K562 (cell line): ENCODE measurements around the gene PRKCB. TPM values are rescaled to one million over a fixed set of nuclear protein-coding genes. Genes with fewer than 3 reads are reported as not detected.

ENCODE experiments used
- CHD2 ChIP-seq: IDR thresholded peaks from 2 replicates; pipeline ENCODE4 v1.6.1; 2011; ENCODE audit warnings: low read depth, low read length
- CREM ChIP-seq: IDR thresholded peaks from 2 replicates; pipeline ENCODE4 v1.6.1; 2014; ENCODE audit warnings: antibody characterized with exemption, low read depth
- ETV6 ChIP-seq, 3 experiments: fragments of 150-350 bp in 1 of 3; sonication (generic) in 1 of 3; formaldehyde crosslinking in 1 of 3; IDR thresholded peaks; 2 replicates each; pipeline versions ENCODE4 v1.6.1 to v1.8.0; 2014 to 2022; ENCODE audit warnings: borderline replicate concordance in 2 of 3, low read depth in 2 of 3, antibody characterized with exemption in 1 of 3, low read length in 1 of 3, mild to moderate bottlenecking in 1 of 3, missing genetic modification reagents in 1 of 3
- HMG20B ChIP-seq: fragments of 250-450 bp; sonication (Bioruptor Pico); IDR thresholded peaks from 2 replicates; pipeline ENCODE4 v1.5.0; 2021; ENCODE audit warnings: mild to moderate bottlenecking
- IRF9 ChIP-seq: fragments of 450-650 bp; IDR thresholded peaks from 2 replicates; pipeline ENCODE4 v1.6.1; 2016; ENCODE audit warnings: missing biosample characterization, missing genetic modification characterization
- MTF1 ChIP-seq: fragments of 250-450 bp; sonication (Bioruptor Pico); IDR thresholded peaks from 2 replicates; pipeline ENCODE4 v1.9.0; 2021; ENCODE audit warnings: moderate library complexity, mild to moderate bottlenecking, inconsistent platforms, borderline replicate concordance
- THAP7 ChIP-seq: fragments of 250-450 bp; sonication (Bioruptor Pico); IDR thresholded peaks from 2 replicates; pipeline ENCODE4 v1.5.0; 2021
- U2AF1 ChIP-seq: fragments of 200-400 bp; formaldehyde crosslinking; optimal IDR thresholded peaks from 2 replicates; pipeline ENCODE3; 2017; ENCODE audit warnings: mild to moderate bottlenecking, low read depth, low read length, moderate library complexity
- ZBTB17 ChIP-seq: fragments of 450-650 bp; formaldehyde crosslinking; IDR thresholded peaks from 2 replicates; pipeline ENCODE4 v1.4.0; 2020; ENCODE audit warnings: mild to moderate bottlenecking
- ZNF431 ChIP-seq: sonication (generic); formaldehyde crosslinking; IDR thresholded peaks from 2 replicates; pipeline ENCODE4 v1.8.0; 2022; ENCODE audit warnings: mild to moderate bottlenecking, missing genetic modification reagents
- ZNF436 ChIP-seq: fragments of 250-450, 450-650 bp; sonication (Bioruptor Pico); formaldehyde crosslinking; IDR thresholded peaks from 2 replicates; pipeline ENCODE4 v1.7.0; 2020; ENCODE audit warnings: mild to moderate bottlenecking
- ZNF696 ChIP-seq: fragments of 250-450 bp; sonication (Bioruptor Pico); conservative IDR thresholded peaks from 2 replicates; pipeline ENCODE4 v1.4.0; 2020; ENCODE audit warnings: mild to moderate bottlenecking, moderate library complexity
- polyA plus RNA-seq, 8 experiments: library from polyadenylated mRNA; depleted of rRNA in 4 of 8; stranded (reverse) in 5 of 8; unstranded in 3 of 8; fragments of >200 nt; fragmentation: Nextera tagmentation in 2 of 8; fragmentation: Illumina TruSeq in 1 of 8; extraction: Ambion mirVana in 2 of 8; extraction: Trizol in 1 of 8; gene quantifications; 2 replicates each; pipeline versions ENCODE4 v1.2.1 to v1.2.3, GENCODE V29; 2011 to 2014; ENCODE audit warnings: inconsistent platforms in 1 of 8, missing spikeins in 1 of 8
- total RNA-seq, 7 experiments: library from RNA; depleted of rRNA in 6 of 7; stranded (reverse); fragments of >200 nt in 6 of 7; fragmentation: Illumina TruSeq in 2 of 7; extraction: Trizol in 2 of 7; gene quantifications; 2 replicates each; pipeline versions ENCODE4 v1.2.1 to v1.2.3, GENCODE V29; 2011 to 2021; ENCODE audit warnings: low replicate concordance in 1 of 7
- TF ChIP-seq, protein P1 (sequence below): fragments of 150-350 bp; conservative IDR thresholded peaks from 2 replicates; pipeline ENCODE4 v1.6.1; 2014; ENCODE audit warnings: low read length
- TF ChIP-seq, protein P2 (sequence below): fragments of 450-650 bp; formaldehyde crosslinking; IDR thresholded peaks from 2 replicates; pipeline ENCODE4 v1.4.0; 2022; ENCODE audit warnings: mild to moderate bottlenecking, moderate library complexity
- TF ChIP-seq, protein P3 (sequence below): fragments of 450-650 bp; IDR thresholded peaks from 2 replicates; pipeline ENCODE4 v1.6.1; 2017; ENCODE audit warnings: antibody characterized with exemption

The PRKCB gene
- total and polyA plus RNA-seq, 9 of the 15 experiments (the other 6 are each of a cell fraction or from before 2014, with no cell fraction given) = 49.9 to 276 (median 148) TPM

- no peak for TF ChIP-seq HMG20B (CRISPR knock-in tag)
- peak in 1 of 2 experiments; percentile 65; a peak in 1 of 4 replicates for TF ChIP-seq ETV6 (IDR thresholded peaks at IDR 0.05; ENCODE audit: borderline replicate concordance in 1 of 2, low read depth in 2 of 2, low read length in 1 of 2)
- no peak for TF ChIP-seq ETV6 (CRISPR knock-in tag; IDR thresholded peaks at IDR 0.05; ENCODE audit: borderline replicate concordance)
- TF ChIP-seq, protein P1, sequence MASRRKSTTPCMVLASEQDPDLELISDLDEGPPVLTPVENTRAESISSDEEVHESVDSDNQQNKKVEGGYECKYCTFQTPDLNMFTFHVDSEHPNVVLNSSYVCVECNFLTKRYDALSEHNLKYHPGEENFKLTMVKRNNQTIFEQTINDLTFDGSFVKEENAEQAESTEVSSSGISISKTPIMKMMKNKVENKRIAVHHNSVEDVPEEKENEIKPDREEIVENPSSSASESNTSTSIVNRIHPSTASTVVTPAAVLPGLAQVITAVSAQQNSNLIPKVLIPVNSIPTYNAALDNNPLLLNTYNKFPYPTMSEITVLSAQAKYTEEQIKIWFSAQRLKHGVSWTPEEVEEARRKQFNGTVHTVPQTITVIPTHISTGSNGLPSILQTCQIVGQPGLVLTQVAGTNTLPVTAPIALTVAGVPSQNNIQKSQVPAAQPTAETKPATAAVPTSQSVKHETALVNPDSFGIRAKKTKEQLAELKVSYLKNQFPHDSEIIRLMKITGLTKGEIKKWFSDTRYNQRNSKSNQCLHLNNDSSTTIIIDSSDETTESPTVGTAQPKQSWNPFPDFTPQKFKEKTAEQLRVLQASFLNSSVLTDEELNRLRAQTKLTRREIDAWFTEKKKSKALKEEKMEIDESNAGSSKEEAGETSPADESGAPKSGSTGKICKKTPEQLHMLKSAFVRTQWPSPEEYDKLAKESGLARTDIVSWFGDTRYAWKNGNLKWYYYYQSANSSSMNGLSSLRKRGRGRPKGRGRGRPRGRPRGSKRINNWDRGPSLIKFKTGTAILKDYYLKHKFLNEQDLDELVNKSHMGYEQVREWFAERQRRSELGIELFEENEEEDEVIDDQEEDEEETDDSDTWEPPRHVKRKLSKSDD = 0 out of 2 replicates have a peak, but pooled peaks have one; percentile 3
- peak; percentile 58; the same call in 1 of the 2 replicates for TF ChIP-seq MTF1 (CRISPR knock-in tag)
- TF ChIP-seq ZNF696 (CRISPR knock-in tag) = no peak
- TF ChIP-seq CREM = peak; percentile 9; the same call in 1 of the 2 replicates
- TF ChIP-seq ZNF431 = peak; percentile 78
- TF ChIP-seq CHD2 = 0 out of 2 replicates have a peak, but pooled peaks have one; percentile 17
- TF ChIP-seq, protein P2, sequence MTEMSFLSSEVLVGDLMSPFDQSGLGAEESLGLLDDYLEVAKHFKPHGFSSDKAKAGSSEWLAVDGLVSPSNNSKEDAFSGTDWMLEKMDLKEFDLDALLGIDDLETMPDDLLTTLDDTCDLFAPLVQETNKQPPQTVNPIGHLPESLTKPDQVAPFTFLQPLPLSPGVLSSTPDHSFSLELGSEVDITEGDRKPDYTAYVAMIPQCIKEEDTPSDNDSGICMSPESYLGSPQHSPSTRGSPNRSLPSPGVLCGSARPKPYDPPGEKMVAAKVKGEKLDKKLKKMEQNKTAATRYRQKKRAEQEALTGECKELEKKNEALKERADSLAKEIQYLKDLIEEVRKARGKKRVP = peak; percentile 98
- TF ChIP-seq, protein P3, sequence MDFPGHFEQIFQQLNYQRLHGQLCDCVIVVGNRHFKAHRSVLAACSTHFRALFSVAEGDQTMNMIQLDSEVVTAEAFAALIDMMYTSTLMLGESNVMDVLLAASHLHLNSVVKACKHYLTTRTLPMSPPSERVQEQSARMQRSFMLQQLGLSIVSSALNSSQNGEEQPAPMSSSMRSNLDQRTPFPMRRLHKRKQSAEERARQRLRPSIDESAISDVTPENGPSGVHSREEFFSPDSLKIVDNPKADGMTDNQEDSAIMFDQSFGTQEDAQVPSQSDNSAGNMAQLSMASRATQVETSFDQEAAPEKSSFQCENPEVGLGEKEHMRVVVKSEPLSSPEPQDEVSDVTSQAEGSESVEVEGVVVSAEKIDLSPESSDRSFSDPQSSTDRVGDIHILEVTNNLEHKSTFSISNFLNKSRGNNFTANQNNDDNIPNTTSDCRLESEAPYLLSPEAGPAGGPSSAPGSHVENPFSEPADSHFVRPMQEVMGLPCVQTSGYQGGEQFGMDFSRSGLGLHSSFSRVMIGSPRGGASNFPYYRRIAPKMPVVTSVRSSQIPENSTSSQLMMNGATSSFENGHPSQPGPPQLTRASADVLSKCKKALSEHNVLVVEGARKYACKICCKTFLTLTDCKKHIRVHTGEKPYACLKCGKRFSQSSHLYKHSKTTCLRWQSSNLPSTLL = no peak
- TF ChIP-seq IRF9 (tag) = peak; percentile 19
- no peak for TF ChIP-seq ZNF436 (CRISPR knock-in tag)
- TF ChIP-seq U2AF1 = no peak
- TF ChIP-seq THAP7 = no peak
- TF ChIP-seq ZBTB17 (CRISPR knock-in tag) = peak; percentile 70; the same call in 1 of the 2 replicates
Observed at GRCh38 chr16:23952128-23952970, 116.6 kb downstream of the PRKCB start (continued).
